Stimulated activated CD4-positive, alpha-beta T cell treated with anti-CD3 and anti-CD28 coated beads, Interleukin-12 subunit alpha, Interleukin-12 subunit beta, amount 100 ng/mL, for 48 hours (primary cell): ENCODE data around the gene SYNJ2.

Experiments used
- DNase-seq, 3 donors: peaks; one replicate each; pipeline ENCODE4 v3.0.0-alpha.2; 2020; ENCODE audit warnings: low read depth in 2 of 3, low spot score in 1 of 3

Gene SYNJ2

DNA sequence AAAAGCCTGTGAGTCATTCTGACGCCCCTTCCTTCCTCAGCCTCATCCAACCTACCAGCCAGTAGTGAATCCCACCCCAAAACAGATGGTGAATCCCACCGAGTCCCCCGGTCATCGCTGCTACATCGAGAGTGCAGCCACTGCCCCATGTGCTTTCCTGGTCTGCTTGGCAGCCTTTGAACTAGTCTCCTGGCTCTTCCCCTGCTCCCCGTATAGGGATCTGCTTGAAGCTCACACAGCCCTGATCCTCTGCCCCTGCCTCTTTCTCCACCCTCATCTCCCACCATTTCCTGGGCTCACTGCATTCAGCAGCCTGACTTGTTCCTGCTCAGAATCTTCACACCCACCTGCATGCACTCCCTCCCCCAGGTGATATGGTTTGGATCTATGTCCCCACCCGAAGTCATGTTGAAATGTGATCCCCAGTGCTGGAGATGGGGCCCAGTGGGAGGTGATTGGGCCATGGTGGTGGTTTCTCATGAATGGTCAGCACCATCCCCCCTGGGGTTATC, 14.6 kb downstream of the SYNJ2 start:
- no peak for DNase-seq

DNA sequence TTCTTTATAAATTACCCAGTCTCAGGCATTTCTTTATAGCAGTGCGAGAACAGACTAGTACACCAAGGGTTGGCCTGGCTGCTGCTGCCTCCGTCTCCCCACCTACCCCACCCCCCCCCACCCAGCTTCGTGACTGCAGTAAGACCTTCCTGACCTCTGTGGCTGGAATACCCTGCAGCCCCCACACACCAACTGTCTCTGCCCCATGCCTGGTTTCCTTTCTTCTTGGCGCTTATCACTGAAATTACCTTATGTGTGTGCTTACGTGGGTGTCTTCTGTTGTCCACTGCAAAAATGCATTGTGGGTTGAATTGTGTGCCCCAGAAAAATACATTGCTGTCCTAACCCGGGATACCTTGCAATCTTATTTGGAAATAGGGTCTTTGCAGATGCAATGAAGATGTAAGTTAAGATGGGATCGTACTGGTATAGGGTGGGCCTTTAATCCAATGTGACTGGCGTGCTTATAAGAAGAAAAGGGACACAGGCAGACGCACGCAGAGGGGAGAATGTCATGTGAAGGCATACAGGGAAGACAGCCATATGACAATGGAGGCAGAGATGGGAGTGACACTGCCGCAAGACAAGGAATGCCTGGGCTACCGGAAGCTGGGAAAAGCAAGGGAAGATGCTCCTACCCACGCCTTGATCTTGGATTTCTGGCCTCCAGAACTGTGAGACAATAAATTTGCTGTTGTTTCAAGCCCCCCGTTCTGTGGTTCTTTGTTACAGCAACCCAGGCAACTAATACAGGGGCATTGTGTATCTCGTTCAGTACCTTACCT, 15.4 kb downstream of the SYNJ2 start:
- no peak for DNase-seq

DNA sequence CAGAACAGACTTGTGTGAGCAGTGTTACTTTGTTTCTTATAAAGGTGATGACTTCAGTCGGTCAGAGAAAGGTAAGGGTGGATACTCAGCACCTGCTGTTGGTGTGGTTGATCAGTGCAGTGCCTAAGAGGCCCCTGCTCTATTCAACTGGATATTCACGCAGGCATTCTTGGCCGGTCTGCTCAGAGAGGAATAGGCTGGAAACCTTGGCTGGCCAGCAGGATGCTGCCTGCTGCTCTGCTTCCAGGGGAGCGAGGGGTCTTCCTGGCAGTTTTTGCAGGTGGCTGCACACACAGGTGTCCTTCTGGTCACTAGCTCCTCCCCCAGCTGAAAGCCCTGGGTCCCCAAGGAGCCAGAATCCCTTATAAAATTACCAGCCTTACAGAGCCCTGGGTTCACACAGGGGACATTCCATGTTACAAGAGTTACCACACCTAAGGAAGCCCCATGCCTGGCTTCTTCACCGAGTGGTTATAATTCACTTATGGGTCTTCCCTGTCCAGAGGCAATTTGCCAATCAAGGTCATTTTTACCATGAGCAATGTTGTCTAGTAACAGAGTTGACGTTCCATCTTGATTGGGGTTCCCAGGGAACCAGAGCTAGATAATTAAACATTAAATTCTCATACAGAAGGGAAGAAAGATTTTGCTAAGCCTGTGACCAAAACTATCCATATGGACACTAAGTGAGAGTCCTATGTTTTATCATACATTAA, 16.4 kb downstream of the SYNJ2 start:
- DNase-seq: no peak

DNA sequence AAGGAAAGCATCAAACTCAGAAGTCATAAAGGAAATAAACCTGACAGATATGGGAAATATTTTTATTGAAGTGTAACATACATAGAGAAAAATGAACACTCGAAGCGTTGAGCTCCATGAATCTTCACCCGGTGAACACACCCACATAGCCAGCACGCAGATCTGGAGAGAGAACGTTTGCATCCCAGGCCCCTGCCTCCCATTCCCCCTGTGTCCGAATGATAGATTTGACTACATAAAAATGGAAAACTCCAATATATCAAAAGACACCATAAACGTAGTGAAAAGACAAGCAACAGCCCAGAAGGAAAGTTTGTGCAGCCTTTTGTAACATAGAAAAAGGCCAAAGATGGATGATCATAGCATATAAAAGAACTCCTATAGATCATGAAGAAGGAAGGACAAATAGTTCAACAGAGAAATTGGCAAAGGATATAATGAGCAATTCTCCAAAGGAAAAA, 17.1 kb downstream of the SYNJ2 start:
- no peak for DNase-seq

DNA sequence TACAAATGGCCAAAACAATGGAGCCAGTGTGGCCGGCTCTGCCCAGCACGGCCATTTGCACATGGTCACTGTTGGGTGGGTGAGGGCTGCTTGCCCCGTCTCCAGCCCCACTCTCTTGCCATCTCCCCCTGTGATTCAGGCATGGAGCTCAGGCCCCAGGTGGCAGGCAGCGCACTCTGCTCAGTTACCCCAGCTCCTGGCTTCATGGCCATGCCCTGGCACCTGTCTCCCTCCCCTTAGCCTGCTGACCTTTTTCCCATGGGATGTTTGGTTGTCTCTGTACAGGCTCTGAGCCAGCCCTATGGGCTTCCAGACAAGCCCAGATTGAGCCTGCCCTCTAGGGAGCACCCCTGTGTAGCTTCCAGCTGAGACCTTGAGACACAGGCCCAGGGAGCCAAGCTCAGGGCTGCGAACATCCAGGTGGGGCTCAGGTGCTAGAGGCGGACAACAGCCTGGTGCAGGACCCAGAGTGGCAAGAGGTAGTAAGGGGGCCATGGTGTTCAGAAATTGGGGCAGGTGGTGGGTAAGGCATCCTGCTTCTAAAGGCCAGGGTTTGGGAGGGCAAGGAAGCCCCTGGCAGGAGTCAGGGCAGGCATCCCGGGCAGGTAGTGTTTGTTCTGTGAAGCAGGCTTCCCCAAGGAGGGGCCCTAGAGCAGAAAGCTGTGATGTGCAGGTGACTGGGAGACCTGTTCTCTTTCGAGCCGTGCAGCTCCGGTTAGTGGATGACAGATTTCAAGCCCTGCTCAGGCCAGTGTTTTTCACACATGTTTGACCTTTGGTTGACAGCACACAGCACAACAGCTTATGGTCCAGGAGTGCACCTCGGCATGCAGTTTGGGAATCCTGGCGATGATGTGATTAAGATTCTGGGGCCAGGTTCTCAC, 17.7 kb downstream of the SYNJ2 start:
- no peak for DNase-seq

DNA sequence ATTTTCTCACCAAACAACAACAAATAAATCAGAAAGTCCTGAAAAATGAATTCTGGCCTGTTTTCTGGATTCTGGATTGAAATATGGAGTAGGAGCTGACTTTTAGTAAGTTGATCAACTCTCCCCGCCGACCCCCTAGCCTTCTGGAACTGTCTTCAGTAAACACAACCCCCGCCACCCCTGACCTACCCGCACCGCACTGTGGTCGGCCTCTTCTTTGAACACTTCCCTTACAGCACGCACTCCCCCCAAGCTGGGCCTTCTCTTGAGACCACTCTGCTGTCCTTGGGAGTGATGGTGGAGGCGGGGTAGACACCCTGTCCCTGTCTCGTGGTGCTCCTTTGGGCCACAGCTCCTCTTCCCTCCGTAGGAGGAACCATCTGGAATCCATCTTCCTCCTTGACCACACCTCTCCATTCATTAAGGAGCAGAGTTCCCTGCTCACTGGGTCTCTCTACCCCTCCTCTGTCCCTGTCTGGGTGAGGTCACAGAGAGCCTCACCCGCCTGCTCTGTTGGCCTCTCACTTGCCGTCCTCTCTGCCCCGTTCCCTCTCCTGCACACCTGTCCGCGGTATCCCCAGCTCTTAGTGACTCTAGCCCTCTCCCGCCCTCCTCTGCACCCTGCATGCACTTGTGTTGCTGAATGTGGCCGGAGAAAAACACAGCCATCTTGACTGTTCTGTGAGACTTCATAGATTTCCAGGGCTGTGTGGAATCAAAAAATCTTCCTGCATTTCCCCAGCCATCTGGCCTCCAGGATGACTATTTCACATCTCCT, 19.1 kb downstream of the SYNJ2 start:
- no peak for DNase-seq

DNA sequence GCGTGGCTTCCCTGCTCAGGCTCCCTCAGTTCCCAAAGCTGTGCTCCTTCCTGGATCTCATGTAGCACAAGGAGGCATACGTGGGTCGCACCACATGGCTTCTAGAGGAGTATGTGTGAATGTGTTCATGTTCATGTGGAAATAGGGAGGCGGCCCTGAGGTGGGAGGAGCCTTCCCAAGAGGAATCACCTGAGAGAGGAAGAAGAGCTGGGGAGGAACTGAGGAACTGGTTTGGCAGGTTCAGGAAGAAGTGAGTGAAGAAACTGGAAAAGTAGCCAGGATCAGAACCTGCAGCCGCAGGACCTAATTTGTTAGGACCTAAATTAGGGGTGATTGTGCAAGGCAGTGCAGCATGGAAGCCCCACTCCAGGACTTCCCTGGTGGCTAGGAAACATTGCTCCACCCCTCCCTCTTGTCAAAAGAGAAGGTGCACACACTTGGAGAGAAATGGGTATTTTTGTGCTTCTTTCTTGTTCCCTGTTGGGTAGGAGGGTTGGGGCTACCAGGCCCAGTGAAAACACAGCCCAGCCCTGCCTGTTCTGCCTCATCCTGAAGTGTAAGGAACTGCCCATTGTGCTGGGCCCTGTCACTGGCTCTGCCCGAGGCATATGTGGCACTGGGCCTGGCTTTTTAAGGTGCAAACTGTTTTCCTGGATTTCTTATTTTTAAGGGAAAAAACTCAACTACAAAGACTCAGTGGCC, 20.7 kb downstream of the SYNJ2 start:
- no peak for DNase-seq

DNA sequence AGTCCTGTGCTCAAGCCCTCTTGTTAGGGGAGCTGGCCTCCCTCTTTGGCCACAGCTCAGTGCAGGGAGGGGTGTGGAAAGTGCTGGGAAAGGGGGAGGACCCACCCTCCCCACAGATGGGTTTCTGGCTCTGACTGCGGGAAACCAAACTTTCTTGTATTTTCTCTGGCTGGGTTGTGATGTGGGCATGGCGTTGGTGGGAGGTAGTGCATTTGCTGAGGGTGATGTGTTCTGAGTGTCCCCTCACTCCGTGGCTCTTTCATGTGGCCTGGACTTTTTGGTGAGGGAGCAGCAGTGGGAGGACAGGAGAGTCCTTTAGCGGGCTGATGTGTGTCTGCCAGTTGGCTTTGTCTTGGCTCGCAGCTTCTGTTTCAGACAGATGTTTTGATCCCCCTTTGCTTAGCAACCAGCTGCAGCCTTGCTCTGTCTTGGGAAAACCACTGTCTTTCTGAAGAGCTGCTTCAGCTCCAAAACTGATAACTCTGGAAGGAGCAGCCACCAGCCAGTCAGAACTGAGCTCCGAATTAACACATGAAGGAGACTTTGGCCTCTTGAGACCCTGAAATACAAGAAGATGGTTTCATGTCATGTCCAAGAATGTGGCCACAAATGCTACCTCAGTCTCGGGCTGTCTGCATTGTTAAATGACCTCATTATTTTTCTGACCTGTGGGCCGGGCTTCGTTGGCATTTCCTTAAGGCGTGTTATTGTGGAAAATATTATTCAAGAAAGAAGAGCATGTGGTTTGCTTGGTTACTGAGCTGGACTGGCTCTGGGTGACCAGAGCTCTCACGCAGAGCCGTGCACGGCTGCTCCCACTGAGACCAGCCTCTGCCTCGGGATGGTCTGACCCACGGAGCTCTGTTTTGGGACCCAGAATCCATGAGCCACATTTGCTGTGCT, 21.5 kb downstream of the SYNJ2 start:
- DNase-seq: peak; percentile 31 to 49 (median 41)

DNA sequence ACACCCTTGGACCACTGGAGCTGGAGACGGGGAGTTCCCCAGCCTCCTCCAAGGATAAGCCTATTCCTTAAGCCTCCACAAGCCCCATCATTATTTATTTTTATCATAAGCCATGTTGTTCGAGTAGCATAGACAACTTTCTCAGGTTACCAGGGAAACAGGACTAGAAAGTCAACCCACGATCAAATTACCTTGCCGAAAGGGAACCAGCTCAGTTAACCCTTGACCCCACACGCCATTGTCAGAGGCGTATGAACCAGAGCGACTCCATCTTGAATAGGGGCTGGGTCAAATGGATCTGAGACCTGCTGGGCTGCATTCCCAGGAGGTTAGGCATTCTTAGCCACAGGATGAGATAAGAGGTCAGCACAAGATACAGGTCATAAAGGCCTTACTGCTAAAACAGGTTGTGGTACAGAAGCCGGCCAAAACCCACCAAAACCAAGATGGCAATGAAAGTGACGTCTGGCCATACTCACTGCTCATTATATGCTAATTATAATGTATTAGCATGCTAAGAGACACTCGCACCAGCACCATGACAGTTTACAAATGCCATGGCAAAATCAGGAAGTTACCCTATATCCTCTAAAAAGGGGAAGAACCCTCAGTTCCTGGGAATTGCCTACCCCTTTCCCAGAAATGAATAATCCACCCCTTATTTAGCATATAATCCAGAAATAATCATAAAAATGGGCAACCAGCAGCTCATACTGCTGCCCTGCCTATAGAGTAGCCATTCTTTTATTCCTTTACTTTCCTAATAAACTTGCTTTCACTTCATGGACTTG, 22.4 kb downstream of the SYNJ2 start:
- no peak for DNase-seq

DNA sequence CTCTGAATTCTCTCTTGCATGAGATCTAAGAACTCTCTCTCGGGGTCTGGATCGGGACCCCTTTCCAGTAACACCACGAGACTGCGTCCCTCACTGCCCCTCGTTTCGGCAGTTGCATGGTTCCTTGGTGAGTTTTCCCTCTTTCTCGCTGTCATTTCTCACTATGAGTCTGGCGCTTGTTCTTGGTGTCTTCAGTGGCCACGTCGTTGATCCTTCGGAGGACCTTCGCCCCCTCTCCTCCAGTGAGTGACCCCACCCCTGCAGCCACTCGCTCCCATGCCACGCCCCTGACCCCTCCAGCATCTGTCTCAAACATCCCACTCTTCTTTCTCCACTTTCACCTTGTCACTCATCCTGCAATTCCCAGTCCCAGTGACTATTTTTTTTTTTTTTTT, 23.0 kb downstream of the SYNJ2 start:
- DNase-seq: no peak

DNA sequence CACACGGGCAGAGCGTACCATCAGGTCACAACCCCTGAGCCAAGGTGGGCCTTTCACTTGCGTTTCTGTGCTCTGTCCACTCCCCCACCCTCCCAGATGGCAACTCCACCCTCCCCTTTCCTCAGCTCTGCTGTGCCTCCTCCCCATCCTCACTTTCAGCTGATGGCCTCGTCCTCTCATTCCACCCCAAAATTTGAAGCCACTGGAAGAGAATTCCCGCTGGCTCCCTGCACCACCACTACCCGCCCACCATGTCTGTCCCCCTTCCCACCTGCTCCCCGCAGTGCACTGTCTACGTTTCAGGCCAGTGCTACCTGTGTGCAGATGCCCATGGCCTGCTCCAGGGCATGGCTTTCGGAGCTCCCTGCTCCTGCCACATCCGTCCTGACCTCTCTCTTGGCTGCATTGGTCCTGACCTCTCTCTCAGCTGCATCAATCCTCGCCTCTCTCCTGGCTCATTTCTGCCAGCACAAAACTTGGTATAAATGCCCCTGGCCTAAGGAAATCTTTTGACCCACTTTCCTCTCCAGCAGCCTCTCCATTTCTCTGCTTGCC, 24.0 kb downstream of the SYNJ2 start:
- DNase-seq: no peak

DNA sequence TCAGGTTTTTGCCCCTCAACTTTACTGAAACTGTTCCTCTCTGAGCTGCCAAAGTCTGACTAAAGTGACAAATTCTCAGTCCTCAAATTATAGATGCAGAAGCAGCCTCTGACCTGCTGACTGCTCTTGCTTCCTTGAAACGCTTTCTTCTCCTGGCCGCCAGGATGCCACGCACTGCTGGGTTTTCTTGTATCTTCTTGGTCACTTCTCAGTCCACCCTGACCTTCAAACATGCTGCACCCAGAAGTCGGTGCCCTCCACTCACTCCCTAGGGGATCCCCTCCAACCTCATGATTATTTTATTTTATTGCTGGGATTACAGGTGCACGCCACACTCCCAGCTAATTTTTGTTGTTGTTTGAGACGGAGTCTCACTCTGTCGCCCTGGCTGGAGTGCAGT, 24.7 kb downstream of the SYNJ2 start:
- DNase-seq: no peak

DNA sequence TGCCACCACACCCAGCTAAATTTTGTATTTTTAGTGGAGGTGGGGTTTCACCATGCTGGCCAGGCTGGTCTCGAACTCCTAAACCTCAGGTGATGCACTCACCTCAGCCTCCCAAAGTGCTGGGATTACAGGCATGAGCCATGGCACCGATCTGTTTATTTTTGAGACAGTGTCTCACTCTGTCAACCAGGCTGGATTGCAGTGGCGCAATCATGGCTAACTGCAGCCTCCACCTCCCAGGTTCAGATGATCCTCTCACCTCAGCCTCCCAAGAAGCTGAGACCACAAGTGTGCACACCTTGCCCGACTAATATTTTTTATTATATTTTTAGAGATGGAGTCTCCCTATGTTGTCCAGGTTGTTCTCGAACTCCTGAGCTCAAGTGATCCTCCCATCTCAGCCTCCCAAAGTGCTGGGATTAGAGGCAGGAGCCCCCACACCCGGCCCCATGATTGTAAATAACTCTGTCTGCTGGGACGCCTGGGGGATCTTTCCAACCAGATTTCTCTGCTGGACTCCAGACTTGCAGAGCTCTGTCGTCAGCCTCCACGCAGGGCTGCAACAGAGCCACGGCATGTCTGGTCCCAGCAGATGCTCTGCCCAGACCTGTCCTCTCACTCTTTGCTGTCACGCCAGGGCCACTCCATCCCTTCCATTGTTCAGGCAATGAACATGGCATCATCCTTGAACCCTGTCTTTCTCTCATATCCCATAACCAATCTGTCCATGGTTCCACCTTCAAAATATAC, 25.3 kb downstream of the SYNJ2 start:
- DNase-seq: no peak

DNA sequence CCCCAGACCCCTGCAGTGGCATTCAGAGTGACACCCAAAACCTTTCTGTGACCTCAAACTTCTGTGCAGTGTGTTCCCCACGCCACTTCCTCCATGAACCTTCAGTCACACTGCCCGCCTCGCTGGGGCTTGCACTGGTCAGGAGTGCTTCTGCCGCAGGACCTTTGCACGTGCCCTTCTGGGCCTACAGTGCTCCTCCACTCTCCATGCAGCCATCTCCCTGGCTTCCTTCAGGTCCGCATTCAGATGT, 27.1 kb downstream of the SYNJ2 start:
- DNase-seq: no peak

DNA sequence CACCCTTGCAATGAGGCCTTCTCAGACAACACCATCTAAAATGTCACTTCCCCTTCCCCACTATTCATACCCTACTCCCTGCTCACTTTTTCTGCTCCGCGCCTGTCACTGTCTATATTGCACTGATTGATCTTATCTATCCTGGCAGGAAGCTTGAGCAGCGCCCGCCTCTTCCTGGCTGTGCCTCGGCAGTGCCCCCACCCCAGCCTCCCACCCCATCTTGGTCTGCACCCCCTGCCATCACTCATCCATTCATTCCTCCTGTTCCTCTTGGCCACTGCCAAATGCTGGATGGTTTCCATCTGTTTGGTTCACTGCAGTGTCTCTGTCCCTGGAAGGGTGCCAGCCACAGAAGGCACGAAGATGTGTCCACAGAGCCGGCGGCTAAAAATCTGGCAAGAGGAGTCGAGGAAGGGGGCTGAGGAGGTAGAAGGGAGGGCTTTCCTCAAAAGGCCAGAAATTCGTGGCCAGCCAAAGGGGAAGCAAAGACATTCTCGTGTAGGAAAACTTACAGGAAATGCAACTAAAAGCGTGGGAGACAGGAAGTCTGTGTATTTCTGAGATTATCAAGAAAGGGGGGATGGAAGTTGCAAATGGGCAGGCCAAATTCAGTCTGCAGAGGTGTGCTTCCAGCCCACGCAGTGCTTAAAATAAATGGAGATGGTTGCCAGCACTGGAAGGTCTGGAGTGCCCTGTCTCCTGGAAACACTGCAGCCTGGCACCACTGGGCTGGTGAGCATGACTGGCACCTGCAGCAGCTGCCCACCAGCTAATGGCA, 27.6 kb downstream of the SYNJ2 start:
- peak in 1 of 3 donors; percentile 14 for DNase-seq

DNA sequence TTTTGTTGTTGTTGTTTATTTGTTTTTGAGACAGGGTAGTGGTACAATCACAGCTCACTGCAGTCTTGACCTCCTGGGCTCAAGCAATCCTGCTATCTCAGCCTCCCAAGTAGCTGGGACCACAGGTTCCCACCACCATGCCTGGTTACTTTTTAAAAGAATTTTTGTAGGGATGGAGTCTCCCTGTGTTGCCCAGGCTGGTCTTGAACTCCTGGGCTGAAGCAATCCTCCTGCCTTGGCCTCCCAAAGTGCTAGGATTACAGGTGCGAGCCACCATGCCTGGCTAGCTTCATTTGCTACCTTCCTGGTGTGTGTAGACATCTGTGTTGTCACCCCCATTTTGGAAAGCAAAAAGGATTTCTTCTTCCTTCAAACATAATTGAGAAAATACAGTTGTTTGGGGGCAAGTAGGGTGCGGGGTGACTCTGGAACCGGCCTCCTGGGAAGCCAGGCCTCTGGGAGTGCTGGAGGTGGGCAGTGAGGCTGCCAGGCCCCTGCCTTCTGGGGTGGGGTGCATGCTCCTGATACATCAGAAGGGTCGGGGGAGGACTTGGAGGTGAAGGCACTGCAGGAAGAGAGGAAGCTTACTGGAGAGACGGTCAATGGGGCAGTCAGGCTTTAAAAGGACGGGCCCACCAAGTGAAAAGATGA, 28.4 kb downstream of the SYNJ2 start:
- DNase-seq: no peak
